Calu3 (cell line): Measurements from ENCODE around the gene ASPN. TPM values are rescaled to one million over a fixed set of nuclear protein-coding genes. Genes with fewer than 3 reads are reported as not detected.

Experiments
- BruUV-seq: library from RNA; stranded (reverse); fragments of 400-500 nt; replicated peaks from 2 replicates; lab custom pipeline; 2021; lab: Mats Ljungman, UMichigan
- CTCF ChIA-PET: fragments of 300-600 bp; sonication (Branson Sonifier 250); formaldehyde crosslinking; loops from one replicate; lab custom pipeline; 2022; ENCODE audit warnings: antibody characterized with exemption; lab: Charles Lee
- DNase-seq: peaks from one replicate; pipeline ENCODE4 v3.0.0; 2022
- H3K27ac Mint-ChIP-seq: one replicate; pipeline ENCODE4 v1.8.0; 2022; ENCODE audit warnings: mixed read lengths; ENCODE audit not compliant: unreplicated experiment
- H3K27me3 Mint-ChIP-seq: one replicate; pipeline ENCODE4 v1.8.0; 2022; ENCODE audit warnings: mixed read lengths; ENCODE audit not compliant: unreplicated experiment
- H3K36me3 Mint-ChIP-seq: one replicate; pipeline ENCODE4 v1.8.0; 2022; ENCODE audit warnings: mild to moderate bottlenecking, moderate library complexity, mixed read lengths; ENCODE audit not compliant: insufficient read depth, unreplicated experiment
- H3K4me1 Mint-ChIP-seq: one replicate; pipeline ENCODE4 v1.8.0; 2022; ENCODE audit warnings: mild to moderate bottlenecking, low read depth, mixed read lengths; ENCODE audit not compliant: unreplicated experiment
- H3K4me3 Mint-ChIP-seq: one replicate; pipeline ENCODE4 v1.8.0; 2022; ENCODE audit warnings: mild to moderate bottlenecking, low read depth, moderate library complexity, mixed read lengths; ENCODE audit not compliant: unreplicated experiment
- H3K9me3 Mint-ChIP-seq: one replicate; pipeline ENCODE4 v1.8.0; 2022; ENCODE audit warnings: low read depth, mixed read lengths; ENCODE audit not compliant: unreplicated experiment
- intact Hi-C: fragments of 100-400 bp; cut with micrococcal nuclease; formaldehyde crosslinking; loops from one replicate; pipeline ENCODE4 v1.10.0; 2022; ENCODE audit not compliant: unreplicated experiment
- total RNA-seq: library from RNA; stranded (reverse); gene quantifications from 2 replicates; pipeline ENCODE4 v1.2.3, GENCODE V29; 2022
- TF ChIP-seq, protein P1 (sequence below): fragments of 200-600 bp; IDR thresholded peaks from one replicate; pipeline ENCODE4 v1.8.0; 2022; ENCODE audit warnings: antibody characterized with exemption; ENCODE audit not compliant: unreplicated experiment

Gene ASPN
- total RNA-seq, 1 experiment from 2014 or later, result not detected

DNA sequence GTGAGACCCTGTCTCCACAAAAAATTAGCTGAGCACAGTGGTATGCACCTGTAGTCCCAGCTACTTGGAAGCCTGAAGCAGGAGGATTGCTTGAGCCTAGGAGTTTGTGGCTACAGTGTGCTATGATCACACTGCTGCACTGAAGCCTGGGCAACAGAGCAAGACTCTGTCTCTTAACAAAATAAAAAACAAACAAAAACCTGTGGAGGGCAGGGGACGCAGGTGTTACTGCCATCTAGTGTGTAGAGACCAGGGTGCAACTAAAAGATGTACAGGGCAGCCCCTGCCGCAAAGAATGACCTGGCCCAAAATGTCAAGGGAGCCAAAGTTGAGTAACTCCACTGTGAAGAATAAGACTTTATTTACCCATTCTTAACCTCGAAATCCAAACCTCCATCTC is 27.1 kb downstream of the ASPN start:
- H3K4me3 Mint-ChIP-seq, result no peak overlapping the region
- H3K27ac Mint-ChIP-seq, result no peak overlapping the region

DNA sequence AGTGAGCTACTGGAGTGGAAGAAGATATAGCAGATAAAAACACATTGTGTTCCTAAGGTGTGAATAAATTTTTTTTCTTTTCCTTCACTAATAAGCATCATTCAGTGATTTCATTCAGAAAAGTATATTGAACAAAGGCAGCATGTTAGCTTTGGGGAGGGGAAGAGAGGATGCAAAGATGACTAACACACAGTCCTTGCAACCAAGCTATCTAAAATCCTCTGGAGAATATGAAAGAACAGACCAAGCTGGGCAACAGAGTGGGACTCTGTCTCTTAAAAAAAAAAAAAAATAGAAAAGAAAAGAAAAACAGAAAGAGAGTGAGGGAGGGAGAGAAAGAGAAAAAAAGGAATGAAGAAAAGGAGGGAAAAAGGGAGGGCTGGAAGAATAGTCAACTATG is 35.8 kb downstream of the ASPN start:
- no peak for DNase-seq
- no peaks in the 10 kb centered on the region for H3K4me1 Mint-ChIP-seq
- H3K27ac Mint-ChIP-seq, result no peak overlapping the region
- no peaks in the 10 kb centered on the region for H3K36me3 Mint-ChIP-seq
- TF ChIP-seq, protein P1, sequence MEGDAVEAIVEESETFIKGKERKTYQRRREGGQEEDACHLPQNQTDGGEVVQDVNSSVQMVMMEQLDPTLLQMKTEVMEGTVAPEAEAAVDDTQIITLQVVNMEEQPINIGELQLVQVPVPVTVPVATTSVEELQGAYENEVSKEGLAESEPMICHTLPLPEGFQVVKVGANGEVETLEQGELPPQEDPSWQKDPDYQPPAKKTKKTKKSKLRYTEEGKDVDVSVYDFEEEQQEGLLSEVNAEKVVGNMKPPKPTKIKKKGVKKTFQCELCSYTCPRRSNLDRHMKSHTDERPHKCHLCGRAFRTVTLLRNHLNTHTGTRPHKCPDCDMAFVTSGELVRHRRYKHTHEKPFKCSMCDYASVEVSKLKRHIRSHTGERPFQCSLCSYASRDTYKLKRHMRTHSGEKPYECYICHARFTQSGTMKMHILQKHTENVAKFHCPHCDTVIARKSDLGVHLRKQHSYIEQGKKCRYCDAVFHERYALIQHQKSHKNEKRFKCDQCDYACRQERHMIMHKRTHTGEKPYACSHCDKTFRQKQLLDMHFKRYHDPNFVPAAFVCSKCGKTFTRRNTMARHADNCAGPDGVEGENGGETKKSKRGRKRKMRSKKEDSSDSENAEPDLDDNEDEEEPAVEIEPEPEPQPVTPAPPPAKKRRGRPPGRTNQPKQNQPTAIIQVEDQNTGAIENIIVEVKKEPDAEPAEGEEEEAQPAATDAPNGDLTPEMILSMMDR, result no peak
- H3K27me3 Mint-ChIP-seq, result no peaks in the 10 kb centered on the region
- H3K9me3 Mint-ChIP-seq, result no peaks in the 10 kb centered on the region
- CTCF ChIA-PET, result interaction anchor here (0.7 kb wide), 1 partner anchor 327 kb away, joined by 3 read pairs; no protein-coding TSS in a partner anchor
- intact Hi-C loops, result no loop called here
- no peak overlapping the region for H3K4me3 Mint-ChIP-seq
- BruUV-seq, result no TSS peak

More for the DNA sequence above, 27.1 kb downstream of the ASPN start:
- no peak for DNase-seq
- no peaks in the 10 kb centered on the region for H3K36me3 Mint-ChIP-seq
- TF ChIP-seq, protein P1, result no peak
- no TSS peak for BruUV-seq
- no peaks in the 10 kb centered on the region for H3K27me3 Mint-ChIP-seq
- CTCF ChIA-PET, result no interaction called here
- no peaks in the 10 kb centered on the region for H3K4me1 Mint-ChIP-seq
- intact Hi-C loops, result no loop called here
- no peaks in the 10 kb centered on the region for H3K9me3 Mint-ChIP-seq

DNA sequence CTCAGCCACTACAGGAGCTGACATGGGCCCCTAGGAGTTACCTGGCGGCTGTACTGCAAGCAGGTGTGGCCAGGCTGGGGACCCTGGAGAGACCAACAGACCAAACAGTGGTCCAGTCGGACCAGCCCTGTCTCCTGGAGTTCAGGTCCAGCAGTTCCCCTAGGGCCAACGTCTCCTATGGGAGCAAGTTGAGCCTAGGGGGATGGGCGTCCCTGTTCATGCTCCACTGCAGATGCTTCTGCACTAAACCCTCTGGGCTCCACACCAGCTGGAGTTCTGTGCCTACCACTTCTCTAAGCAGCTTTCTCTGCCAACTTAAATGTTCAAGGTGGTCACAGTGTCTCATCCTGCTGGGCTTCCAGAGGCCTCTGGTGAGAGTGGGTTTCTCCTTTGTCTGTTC is 37.5 kb downstream of the ASPN start:
- TF ChIP-seq, protein P1, result no peak
- intact Hi-C loops, result no loop called here
- H3K36me3 Mint-ChIP-seq, result no peaks in the 10 kb centered on the region
- no peak overlapping the region for H3K27ac Mint-ChIP-seq
- CTCF ChIA-PET, result no interaction called here
- BruUV-seq, result no TSS peak
- H3K4me1 Mint-ChIP-seq, result no peaks in the 10 kb centered on the region
- H3K4me3 Mint-ChIP-seq, result no peak overlapping the region
- no peaks in the 10 kb centered on the region for H3K27me3 Mint-ChIP-seq
- no peaks in the 10 kb centered on the region for H3K9me3 Mint-ChIP-seq
- no peak for DNase-seq

DNA sequence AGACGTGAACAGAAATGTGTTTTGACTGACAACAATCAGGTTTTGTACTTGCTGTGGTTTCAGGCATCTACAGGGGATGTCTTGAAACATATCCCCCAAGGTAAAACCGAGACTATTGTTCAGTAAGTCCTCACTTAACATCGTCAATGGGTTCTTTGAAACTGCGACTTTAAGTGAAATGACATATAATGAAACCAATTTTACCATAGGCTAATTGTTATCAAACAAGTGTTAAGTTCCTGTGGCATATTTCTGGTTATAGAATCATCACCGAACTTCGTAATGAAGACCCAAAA is 41.6 kb downstream of the ASPN start:
- no TSS peak for BruUV-seq
- Mint-ChIP-seq H3K9me3 (no peaks in the 10 kb centered on the region), H3K27ac (no peak overlapping the region), H3K4me1 (no peaks in the 10 kb centered on the region), H3K4me3 (no peak overlapping the region), H3K27me3 (no peaks in the 10 kb centered on the region), H3K36me3 (no peaks in the 10 kb centered on the region)
- DNase-seq, result no peak
- CTCF ChIA-PET, result no interaction called here
- intact Hi-C loops, result no loop called here
- TF ChIP-seq, protein P1, result no peak
